HepG2 (cell line): ENCODE measurements around the gene SORBS2. TPM values are rescaled to one million over a fixed set of nuclear protein-coding genes. Genes with fewer than 3 reads are reported as not detected.

Source experiments
- FOXP4 ChIP-seq: sonication (generic); formaldehyde crosslinking; IDR thresholded peaks from 2 replicates; pipeline ENCODE4 v1.4.0; 2020; ENCODE audit warnings: missing genetic modification reagents
- HDAC6 ChIP-seq: fragments of 200-600 bp; sonication (generic); IDR thresholded peaks from 2 replicates; pipeline ENCODE4 v1.7.0; 2017; ENCODE audit warnings: mild to moderate bottlenecking, antibody characterized with exemption, low read length, low read depth
- NFIC ChIP-seq: IDR thresholded peaks from 2 replicates; pipeline ENCODE4 v1.6.1; 2012; ENCODE audit warnings: mild to moderate bottlenecking, low read length, inconsistent platforms
- NR2F6 ChIP-seq, 2 experiments: IDR thresholded peaks; 2 replicates each; pipeline ENCODE4 v1.6.1; 2016; ENCODE audit warnings: antibody characterized with exemption in 1 of 2, mild to moderate bottlenecking in 1 of 2
- REPIN1 ChIP-seq: sonication (generic); formaldehyde crosslinking; IDR thresholded peaks from 2 replicates; pipeline ENCODE4 v1.8.0; 2022; ENCODE audit warnings: missing genetic modification reagents, low read depth, mild to moderate bottlenecking, borderline replicate concordance
- ZBTB7B ChIP-seq: sonication (generic); formaldehyde crosslinking; IDR thresholded peaks from 2 replicates; pipeline ENCODE4 v1.4.0; 2020; ENCODE audit warnings: missing genetic modification reagents
- ZFP62 ChIP-seq: sonication (generic); formaldehyde crosslinking; IDR thresholded peaks from 2 replicates; pipeline ENCODE4 v1.4.0; 2020; ENCODE audit warnings: missing genetic modification reagents
- ZFY ChIP-seq: sonication (generic); formaldehyde crosslinking; IDR thresholded peaks from 2 replicates; pipeline ENCODE4 v1.4.0; 2020; ENCODE audit warnings: missing genetic modification reagents
- ZNF280D ChIP-seq: sonication (generic); formaldehyde crosslinking; IDR thresholded peaks from 2 replicates; pipeline ENCODE4 v1.5.1; 2020; ENCODE audit warnings: mild to moderate bottlenecking, missing genetic modification reagents
- ZNF549 ChIP-seq: sonication (generic); formaldehyde crosslinking; IDR thresholded peaks from 2 replicates; pipeline ENCODE4 v1.5.0; 2020; ENCODE audit warnings: missing genetic modification reagents
- polyA plus RNA-seq, 8 experiments: library from polyadenylated mRNA; depleted of rRNA in 3 of 8; stranded (reverse) in 7 of 8; unstranded in 1 of 8; fragments of >200 nt; fragmentation: Illumina TruSeq in 4 of 8; extraction: Trizol in 4 of 8; gene quantifications; 2 replicates each; pipeline versions ENCODE4 v1.2.1 to v1.2.3, GENCODE V29; 2011 to 2016; ENCODE audit warnings: low read depth in 4 of 8, missing spikeins in 1 of 8, mixed read lengths in 1 of 8; ENCODE audit not compliant: insufficient read depth in 1 of 8
- total RNA-seq, 5 experiments: library from RNA; depleted of rRNA; stranded (reverse); fragments of >200 nt; fragmentation: Illumina TruSeq; extraction: Trizol; gene quantifications; 2 replicates each; pipeline ENCODE4 v1.2.3, GENCODE V29; 2016; ENCODE audit warnings: low read depth in 1 of 5
- TF ChIP-seq, protein P1 (sequence below): sonication (generic); formaldehyde crosslinking; IDR thresholded peaks from 2 replicates; pipeline ENCODE4 v1.5.1; 2020; ENCODE audit warnings: mild to moderate bottlenecking, missing genetic modification reagents, borderline replicate concordance
- TF ChIP-seq, protein P2 (sequence below): sonication (generic); formaldehyde crosslinking; conservative IDR thresholded peaks from 2 replicates; pipeline ENCODE4 v1.8.0; 2022; ENCODE audit warnings: missing genetic modification reagents
- TF ChIP-seq, protein P3 (sequence below), 2 experiments: fragments of 450-650 bp in 1 of 2; sonication (generic) in 1 of 2; formaldehyde crosslinking; IDR thresholded peaks; 2 replicates each; pipeline versions ENCODE4 v1.5.0 to v1.8.0; 2020 to 2022; ENCODE audit warnings: mild to moderate bottlenecking in 1 of 2, missing genetic modification reagents in 1 of 2

SORBS2 gene
- total and polyA plus RNA-seq, 2 of the 13 experiments (the other 11 are each of a cell fraction or from before 2014, with no cell fraction given), result 25.0 to 80.5 TPM

DNA sequence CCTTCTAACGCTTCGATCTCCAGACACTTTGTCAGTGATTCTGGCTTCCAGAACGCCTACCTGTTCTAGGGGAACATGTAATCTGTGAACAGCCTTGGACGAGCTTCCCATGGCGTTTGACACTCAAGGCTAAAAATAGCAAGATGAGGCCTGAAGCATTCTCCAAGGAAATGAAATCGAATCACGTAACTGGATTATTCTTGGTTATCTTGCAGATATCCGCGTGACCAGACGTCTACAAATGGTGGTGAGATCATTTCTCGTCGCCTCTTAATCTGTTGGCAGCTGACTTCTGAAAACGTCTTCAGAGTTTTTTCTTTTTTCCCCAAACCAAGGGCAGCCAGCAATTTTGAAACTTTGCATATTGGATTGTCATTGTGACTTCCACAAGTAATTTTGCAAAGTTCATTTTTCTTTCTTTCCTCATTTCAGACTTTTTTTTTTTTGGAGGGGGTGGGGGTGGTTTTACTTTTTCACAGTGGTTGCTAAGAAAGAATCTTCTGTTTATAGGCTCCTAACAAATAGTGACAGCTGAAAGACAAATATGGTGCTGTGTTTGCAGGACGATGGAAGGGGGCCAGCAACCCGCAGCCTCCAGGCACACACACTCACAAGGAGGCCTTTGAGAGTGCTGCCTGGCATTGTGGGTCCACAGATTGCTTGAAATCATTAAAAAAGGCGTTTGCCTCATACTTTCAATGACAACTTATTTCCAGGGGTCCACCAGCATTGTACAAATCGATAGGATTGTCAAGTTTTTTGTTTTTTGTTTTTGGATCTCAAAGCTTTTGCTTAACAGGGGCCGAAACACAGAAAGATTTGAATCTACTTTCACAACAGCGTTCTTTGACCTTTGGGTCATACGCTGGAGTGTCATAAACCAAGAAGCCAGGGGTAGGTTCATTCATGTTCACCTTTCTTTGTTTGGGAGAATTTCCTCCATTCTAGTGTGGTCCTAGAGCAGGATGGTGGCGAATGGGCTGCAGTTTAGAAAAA lies 244.3 kb downstream of the SORBS2 start (continued):
- TF ChIP-seq, protein P1, sequence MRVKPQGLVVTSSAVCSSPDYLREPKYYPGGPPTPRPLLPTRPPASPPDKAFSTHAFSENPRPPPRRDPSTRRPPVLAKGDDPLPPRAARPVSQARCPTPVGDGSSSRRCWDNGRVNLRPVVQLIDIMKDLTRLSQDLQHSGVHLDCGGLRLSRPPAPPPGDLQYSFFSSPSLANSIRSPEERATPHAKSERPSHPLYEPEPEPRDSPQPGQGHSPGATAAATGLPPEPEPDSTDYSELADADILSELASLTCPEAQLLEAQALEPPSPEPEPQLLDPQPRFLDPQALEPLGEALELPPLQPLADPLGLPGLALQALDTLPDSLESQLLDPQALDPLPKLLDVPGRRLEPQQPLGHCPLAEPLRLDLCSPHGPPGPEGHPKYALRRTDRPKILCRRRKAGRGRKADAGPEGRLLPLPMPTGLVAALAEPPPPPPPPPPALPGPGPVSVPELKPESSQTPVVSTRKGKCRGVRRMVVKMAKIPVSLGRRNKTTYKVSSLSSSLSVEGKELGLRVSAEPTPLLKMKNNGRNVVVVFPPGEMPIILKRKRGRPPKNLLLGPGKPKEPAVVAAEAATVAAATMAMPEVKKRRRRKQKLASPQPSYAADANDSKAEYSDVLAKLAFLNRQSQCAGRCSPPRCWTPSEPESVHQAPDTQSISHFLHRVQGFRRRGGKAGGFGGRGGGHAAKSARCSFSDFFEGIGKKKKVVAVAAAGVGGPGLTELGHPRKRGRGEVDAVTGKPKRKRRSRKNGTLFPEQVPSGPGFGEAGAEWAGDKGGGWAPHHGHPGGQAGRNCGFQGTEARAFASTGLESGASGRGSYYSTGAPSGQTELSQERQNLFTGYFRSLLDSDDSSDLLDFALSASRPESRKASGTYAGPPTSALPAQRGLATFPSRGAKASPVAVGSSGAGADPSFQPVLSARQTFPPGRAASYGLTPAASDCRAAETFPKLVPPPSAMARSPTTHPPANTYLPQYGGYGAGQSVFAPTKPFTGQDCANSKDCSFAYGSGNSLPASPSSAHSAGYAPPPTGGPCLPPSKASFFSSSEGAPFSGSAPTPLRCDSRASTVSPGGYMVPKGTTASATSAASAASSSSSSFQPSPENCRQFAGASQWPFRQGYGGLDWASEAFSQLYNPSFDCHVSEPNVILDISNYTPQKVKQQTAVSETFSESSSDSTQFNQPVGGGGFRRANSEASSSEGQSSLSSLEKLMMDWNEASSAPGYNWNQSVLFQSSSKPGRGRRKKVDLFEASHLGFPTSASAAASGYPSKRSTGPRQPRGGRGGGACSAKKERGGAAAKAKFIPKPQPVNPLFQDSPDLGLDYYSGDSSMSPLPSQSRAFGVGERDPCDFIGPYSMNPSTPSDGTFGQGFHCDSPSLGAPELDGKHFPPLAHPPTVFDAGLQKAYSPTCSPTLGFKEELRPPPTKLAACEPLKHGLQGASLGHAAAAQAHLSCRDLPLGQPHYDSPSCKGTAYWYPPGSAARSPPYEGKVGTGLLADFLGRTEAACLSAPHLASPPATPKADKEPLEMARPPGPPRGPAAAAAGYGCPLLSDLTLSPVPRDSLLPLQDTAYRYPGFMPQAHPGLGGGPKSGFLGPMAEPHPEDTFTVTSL, result peak; percentile 6; the same call in 1 of the 2 replicates
- 0 out of 2 replicates have a peak, but pooled peaks have one; percentile 63 for TF ChIP-seq NFIC
- peak; percentile 41; the same call in 1 of the 2 replicates for TF ChIP-seq ZBTB7B (CRISPR knock-in tag)
- TF ChIP-seq ZFY, result peak; percentile 34; the same call in 1 of the 2 replicates
- TF ChIP-seq HDAC6, result no peak
- TF ChIP-seq ZNF280D (CRISPR knock-in tag), result peak; percentile 61; the same call in 1 of the 2 replicates
- TF ChIP-seq ZNF549 (CRISPR knock-in tag), result no peak
- peak; percentile 71 for TF ChIP-seq NR2F6 (IDR thresholded peaks at IDR 0.05)
- peak; percentile 64 for TF ChIP-seq NR2F6 (CRISPR knock-in tag; IDR thresholded peaks at IDR 0.05)
- no peak for TF ChIP-seq ZFP62 (CRISPR knock-in tag)
- TF ChIP-seq, protein P2, sequence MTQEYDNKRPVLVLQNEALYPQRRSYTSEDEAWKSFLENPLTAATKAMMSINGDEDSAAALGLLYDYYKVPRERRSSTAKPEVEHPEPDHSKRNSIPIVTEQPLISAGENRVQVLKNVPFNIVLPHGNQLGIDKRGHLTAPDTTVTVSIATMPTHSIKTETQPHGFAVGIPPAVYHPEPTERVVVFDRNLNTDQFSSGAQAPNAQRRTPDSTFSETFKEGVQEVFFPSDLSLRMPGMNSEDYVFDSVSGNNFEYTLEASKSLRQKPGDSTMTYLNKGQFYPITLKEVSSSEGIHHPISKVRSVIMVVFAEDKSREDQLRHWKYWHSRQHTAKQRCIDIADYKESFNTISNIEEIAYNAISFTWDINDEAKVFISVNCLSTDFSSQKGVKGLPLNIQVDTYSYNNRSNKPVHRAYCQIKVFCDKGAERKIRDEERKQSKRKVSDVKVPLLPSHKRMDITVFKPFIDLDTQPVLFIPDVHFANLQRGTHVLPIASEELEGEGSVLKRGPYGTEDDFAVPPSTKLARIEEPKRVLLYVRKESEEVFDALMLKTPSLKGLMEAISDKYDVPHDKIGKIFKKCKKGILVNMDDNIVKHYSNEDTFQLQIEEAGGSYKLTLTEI (CRISPR knock-in tag), result no peak
- TF ChIP-seq FOXP4 (CRISPR knock-in tag), result peak; percentile 67
- no peak for TF ChIP-seq REPIN1 (CRISPR knock-in tag)
- TF ChIP-seq, protein P3, sequence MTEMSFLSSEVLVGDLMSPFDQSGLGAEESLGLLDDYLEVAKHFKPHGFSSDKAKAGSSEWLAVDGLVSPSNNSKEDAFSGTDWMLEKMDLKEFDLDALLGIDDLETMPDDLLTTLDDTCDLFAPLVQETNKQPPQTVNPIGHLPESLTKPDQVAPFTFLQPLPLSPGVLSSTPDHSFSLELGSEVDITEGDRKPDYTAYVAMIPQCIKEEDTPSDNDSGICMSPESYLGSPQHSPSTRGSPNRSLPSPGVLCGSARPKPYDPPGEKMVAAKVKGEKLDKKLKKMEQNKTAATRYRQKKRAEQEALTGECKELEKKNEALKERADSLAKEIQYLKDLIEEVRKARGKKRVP (CRISPR knock-in tag; IDR thresholded peaks at IDR 0.05), result 0 out of 4 replicates have a peak, but pooled peaks of 1 of the 2 experiments have one; percentile 35
